ENCODE measurements around the gene KIF25. TPM values are rescaled to one million over a fixed set of nuclear protein-coding genes. Genes with fewer than 3 reads are reported as not detected.

The KIF25 gene
- total RNA-seq, 3 donors from 2014 or later = 0.66 TPM; not detected in 2

- peaks cover 5% of the 10 kb centered on the region for H3K36me3 ChIP-seq
- H3K9me3 ChIP-seq = no peaks in the 10 kb centered on the region
- no peaks in the 10 kb centered on the region for H3K27me3 ChIP-seq
- no peak for TF ChIP-seq POLR2AphosphoS5 (IDR thresholded peaks at IDR 0.05)
- TF ChIP-seq CTCF (IDR thresholded peaks at IDR 0.05) = no peak
- TF ChIP-seq POLR2A (IDR thresholded peaks at IDR 0.05) = no peak
- H3K4me1 ChIP-seq = no peaks in the 10 kb centered on the region
- intact Hi-C loops (cut with DNase I; ENCODE audit: low total_unique reads) = no loop called here
- no peak overlapping the region for H3K4me3 ChIP-seq
- no peak for DNase-seq (ENCODE audit: low spot score in 2 of 2)
- H3K27ac ChIP-seq = no peak overlapping the region
These were observed 29.4 kb upstream of the KIF25 start for GRCh38 chr6:167968091-167968490.

GRCh38 chr6:167970230-167970629, 27.2 kb upstream of the KIF25 start:
- no peaks in the 10 kb centered on the region for H3K4me1 ChIP-seq
- H3K27me3 ChIP-seq = no peaks in the 10 kb centered on the region
- no peak for DNase-seq (ENCODE audit: low spot score in 2 of 2)
- no peak for TF ChIP-seq POLR2A (IDR thresholded peaks at IDR 0.05)
- no peak for TF ChIP-seq POLR2AphosphoS5 (IDR thresholded peaks at IDR 0.05)
- TF ChIP-seq CTCF (IDR thresholded peaks at IDR 0.05) = no peak
- no peaks in the 10 kb centered on the region for H3K9me3 ChIP-seq
- intact Hi-C loops (cut with DNase I; ENCODE audit: low total_unique reads) = no loop called here
- peaks cover 5% of the 10 kb centered on the region for H3K36me3 ChIP-seq
- no peak overlapping the region for H3K4me3 ChIP-seq
- H3K27ac ChIP-seq = no peak overlapping the region

GRCh38 chr6:167972193-167972592, 25.3 kb upstream of the KIF25 start:
- Histone ChIP-seq H3K4me3 (no peak overlapping the region), H3K9me3 (no peaks in the 10 kb centered on the region), H3K27ac (no peak overlapping the region), H3K36me3 (peaks cover 5% of the 10 kb centered on the region), H3K4me1 (no peaks in the 10 kb centered on the region), H3K27me3 (no peaks in the 10 kb centered on the region)
- TF ChIP-seq CTCF (IDR thresholded peaks at IDR 0.05) (no peak), POLR2A (IDR thresholded peaks at IDR 0.05) (no peak), POLR2AphosphoS5 (IDR thresholded peaks at IDR 0.05) (no peak)
- DNase-seq (ENCODE audit: low spot score in 2 of 2) = no peak
- intact Hi-C loops (cut with DNase I; ENCODE audit: low total_unique reads) = no loop called here

- DNase-seq (ENCODE audit: low spot score in 2 of 2) = no peak
- Histone ChIP-seq H3K27ac (no peak overlapping the region), H3K36me3 (peaks cover 5% of the 10 kb centered on the region), H3K4me3 (no peak overlapping the region), H3K9me3 (no peaks in the 10 kb centered on the region), H3K4me1 (no peaks in the 10 kb centered on the region), H3K27me3 (no peaks in the 10 kb centered on the region)
- intact Hi-C loops (cut with DNase I; ENCODE audit: low total_unique reads) = no loop called here
- TF ChIP-seq POLR2A (IDR thresholded peaks at IDR 0.05) (no peak), POLR2AphosphoS5 (IDR thresholded peaks at IDR 0.05) (no peak), CTCF (IDR thresholded peaks at IDR 0.05) (no peak)
These were observed 24.2 kb upstream of the KIF25 start for GRCh38 chr6:167973148-167973885.

- H3K36me3 ChIP-seq = no peaks in the 10 kb centered on the region
These were observed 22.7 kb upstream of the KIF25 start for GRCh38 chr6:167974640-167975344.

More at GRCh38 chr6:167974640-167975344, 22.7 kb upstream of the KIF25 start:
- no peak for DNase-seq (ENCODE audit: low spot score in 2 of 2)
- Histone ChIP-seq H3K27ac (no peak overlapping the region), H3K9me3 (no peaks in the 10 kb centered on the region), H3K4me1 (no peaks in the 10 kb centered on the region), H3K27me3 (no peaks in the 10 kb centered on the region), H3K4me3 (no peak overlapping the region)
- intact Hi-C loops (cut with DNase I; ENCODE audit: low total_unique reads) = no loop called here
- TF ChIP-seq POLR2AphosphoS5 (IDR thresholded peaks at IDR 0.05) (no peak), CTCF (IDR thresholded peaks at IDR 0.05) (no peak), POLR2A (IDR thresholded peaks at IDR 0.05) (no peak)

Measured in breast epithelium (tissue), 4 donors.